Activated CD4-positive, alpha-beta T cell treated with anti-CD3 and anti-CD28 coated beads, Interleukin-2, Interleukin-6, amounts not matched to agents 100 ng/mL and 50 ng/mL, durations not matched to agents 16 hours and 8 hours (primary cell): ENCODE results near the gene ARHGEF16.

ENCODE experiments used
- DNase-seq: peaks from one replicate; pipeline ENCODE4 v3.0.0-alpha.2; 2020

Gene ARHGEF16

GRCh38 chr1:3504151-3504821, 49.8 kb downstream of the ARHGEF16 start:
- DNase-seq: no peak

- DNase-seq: no peak
These were observed 50.3 kb downstream of the ARHGEF16 start for GRCh38 chr1:3504822-3505153.

GRCh38 chr1:3505161-3505560, 50.7 kb downstream of the ARHGEF16 start:
- DNase-seq: no peak

- no peak for DNase-seq
These were observed 51.6 kb downstream of the ARHGEF16 start for GRCh38 chr1:3506041-3506440.

- DNase-seq: no peak
These were observed 52.5 kb downstream of the ARHGEF16 start for GRCh38 chr1:3506943-3507342.

- no peak for DNase-seq
These were observed 53.3 kb downstream of the ARHGEF16 start for GRCh38 chr1:3507636-3508275.

GRCh38 chr1:3508757-3509415, 54.4 kb downstream of the ARHGEF16 start:
- DNase-seq: no peak

- DNase-seq: no peak
These were observed 55.3 kb downstream of the ARHGEF16 start for GRCh38 chr1:3509721-3510120.

GRCh38 chr1:3510136-3510955, 55.9 kb downstream of the ARHGEF16 start:
- no peak for DNase-seq

GRCh38 chr1:3510956-3511250, 56.4 kb downstream of the ARHGEF16 start:
- no peak for DNase-seq

- DNase-seq: no peak
These were observed 56.8 kb downstream of the ARHGEF16 start for GRCh38 chr1:3511306-3511705.

GRCh38 chr1:3511856-3512255, 57.4 kb downstream of the ARHGEF16 start:
- DNase-seq: no peak

- no peak for DNase-seq
These were observed 59.9 kb downstream of the ARHGEF16 start for GRCh38 chr1:3514404-3514803.

- no peak for DNase-seq
These were observed 60.8 kb downstream of the ARHGEF16 start for GRCh38 chr1:3515272-3515671.

- DNase-seq: no peak
These were observed 61.5 kb downstream of the ARHGEF16 start for GRCh38 chr1:3515774-3516480.

GRCh38 chr1:3516481-3516869, 62.0 kb downstream of the ARHGEF16 start:
- no peak for DNase-seq

- DNase-seq: no peak
These were observed 62.6 kb downstream of the ARHGEF16 start for GRCh38 chr1:3516911-3517675.

GRCh38 chr1:3518256-3518655, 63.8 kb downstream of the ARHGEF16 start:
- DNase-seq: peak; percentile 11

- no peak for DNase-seq
These were observed 64.3 kb downstream of the ARHGEF16 start for GRCh38 chr1:3518756-3519155.

- DNase-seq: no peak
These were observed 64.9 kb downstream of the ARHGEF16 start for GRCh38 chr1:3519301-3519885.

- no peak for DNase-seq
These were observed 66.2 kb downstream of the ARHGEF16 start for GRCh38 chr1:3520419-3521378.
